Progenitor cell of endocrine pancreas (in vitro differentiated cells): ENCODE data around the gene SEC16A. TPM values are rescaled to one million over a fixed set of nuclear protein-coding genes. Genes with fewer than 3 reads are reported as not detected.
"Not testable (repeated sequence)": the region's sequence is repeated elsewhere in the genome, so short reads cannot be mapped to it uniquely, and the experiment has no call there.

ENCODE experiments used
- DNase-seq: peaks from one replicate; pipeline ENCODE4 v3.0.0; 2021; ENCODE audit warnings: low spot score; ENCODE audit not compliant: unreplicated experiment
- H3K27ac Mint-ChIP-seq: 2 replicates; pipeline ENCODE4 v1.8.0; 2021; ENCODE audit warnings: mild to moderate bottlenecking, moderate library complexity, mixed read lengths
- H3K27me3 Mint-ChIP-seq: 2 replicates; pipeline ENCODE4 v1.8.0; 2021; ENCODE audit warnings: mixed read lengths
- H3K36me3 Mint-ChIP-seq: 2 replicates; pipeline ENCODE4 v1.8.0; 2022; ENCODE audit warnings: mixed read lengths; ENCODE audit not compliant: insufficient read depth
- H3K4me1 Mint-ChIP-seq: 2 replicates; pipeline ENCODE4 v1.8.0; 2021; ENCODE audit warnings: low read depth, mixed read lengths
- H3K4me3 Mint-ChIP-seq: 2 replicates; pipeline ENCODE4 v1.8.0; 2021; ENCODE audit warnings: low read depth, mild to moderate bottlenecking, moderate library complexity, mixed read lengths
- H3K9me3 Mint-ChIP-seq: 2 replicates; pipeline ENCODE4 v1.8.0; 2021; ENCODE audit warnings: low read depth, mixed read lengths
- total RNA-seq: library from RNA; stranded (reverse); gene quantifications from 2 replicates; pipeline ENCODE4 v1.2.1, GENCODE V29; 2021
- TF ChIP-seq, protein P1 (sequence below): fragments of 200-600 bp; sonication (generic); IDR thresholded peaks from one replicate; pipeline ENCODE4 v1.5.0; 2021; ENCODE audit warnings: antibody characterized with exemption, mild to moderate bottlenecking; ENCODE audit not compliant: unreplicated experiment

Gene SEC16A
- total RNA-seq, 1 donor from 2014 or later = 76.1 TPM

DNA sequence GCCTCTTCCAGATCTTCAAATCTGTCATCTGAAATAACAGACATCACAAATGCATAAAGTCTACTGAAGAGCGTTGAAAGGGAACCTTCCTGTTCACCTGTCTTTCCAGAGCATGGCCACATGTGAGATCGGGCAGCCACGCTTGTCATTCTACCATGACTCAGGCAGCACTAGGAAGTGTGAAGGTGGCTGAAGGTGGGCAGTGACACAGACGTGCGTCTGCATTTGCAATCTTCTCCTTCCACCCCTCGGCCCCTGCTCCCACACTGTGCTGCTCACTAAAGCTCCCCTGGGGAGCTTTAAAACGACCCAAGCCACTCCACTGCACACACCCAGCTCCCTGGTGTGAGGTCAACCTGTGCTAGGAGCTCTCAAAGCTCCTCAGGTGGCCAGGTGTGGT lies 74.9 kb downstream of the SEC16A start:
- Mint-ChIP-seq H3K27ac (no peak overlapping the region), H3K36me3 (peaks cover 12% of the 10 kb centered on the region), H3K4me1 (peaks cover 18% of the 10 kb centered on the region), H3K4me3 (peak overlapping the region; percentile 47), H3K27me3 (no peaks in the 10 kb centered on the region), H3K9me3 (no peaks in the 10 kb centered on the region)
- no peak for DNase-seq
- TF ChIP-seq, protein P1, sequence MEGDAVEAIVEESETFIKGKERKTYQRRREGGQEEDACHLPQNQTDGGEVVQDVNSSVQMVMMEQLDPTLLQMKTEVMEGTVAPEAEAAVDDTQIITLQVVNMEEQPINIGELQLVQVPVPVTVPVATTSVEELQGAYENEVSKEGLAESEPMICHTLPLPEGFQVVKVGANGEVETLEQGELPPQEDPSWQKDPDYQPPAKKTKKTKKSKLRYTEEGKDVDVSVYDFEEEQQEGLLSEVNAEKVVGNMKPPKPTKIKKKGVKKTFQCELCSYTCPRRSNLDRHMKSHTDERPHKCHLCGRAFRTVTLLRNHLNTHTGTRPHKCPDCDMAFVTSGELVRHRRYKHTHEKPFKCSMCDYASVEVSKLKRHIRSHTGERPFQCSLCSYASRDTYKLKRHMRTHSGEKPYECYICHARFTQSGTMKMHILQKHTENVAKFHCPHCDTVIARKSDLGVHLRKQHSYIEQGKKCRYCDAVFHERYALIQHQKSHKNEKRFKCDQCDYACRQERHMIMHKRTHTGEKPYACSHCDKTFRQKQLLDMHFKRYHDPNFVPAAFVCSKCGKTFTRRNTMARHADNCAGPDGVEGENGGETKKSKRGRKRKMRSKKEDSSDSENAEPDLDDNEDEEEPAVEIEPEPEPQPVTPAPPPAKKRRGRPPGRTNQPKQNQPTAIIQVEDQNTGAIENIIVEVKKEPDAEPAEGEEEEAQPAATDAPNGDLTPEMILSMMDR = no peak

DNA sequence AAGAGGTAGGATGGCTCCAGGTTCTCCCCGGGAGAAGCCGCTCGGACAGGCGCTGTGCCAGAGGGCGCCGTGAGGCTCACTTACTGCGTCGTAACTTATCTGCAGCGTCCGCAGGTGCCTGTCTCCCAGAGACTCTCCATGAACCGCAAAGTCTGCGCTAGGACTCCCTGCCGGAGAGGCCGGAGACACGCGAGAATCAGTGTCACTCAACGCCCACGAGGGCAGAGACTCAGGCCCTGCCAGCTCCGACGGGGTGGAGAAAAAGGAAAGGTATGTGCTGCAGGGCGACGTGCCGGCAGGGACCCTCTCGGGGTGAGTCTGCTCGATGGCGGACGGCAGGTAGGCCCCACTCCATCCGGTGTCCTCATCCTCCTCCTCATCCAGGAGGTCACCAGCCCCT lies 75.8 kb downstream of the SEC16A start:
- peaks cover 12% of the 10 kb centered on the region for H3K36me3 Mint-ChIP-seq
- not testable (repeated sequence) for H3K27me3 Mint-ChIP-seq, DNase-seq, H3K4me3 Mint-ChIP-seq, H3K9me3 Mint-ChIP-seq, H3K27ac Mint-ChIP-seq
- peaks cover 18% of the 10 kb centered on the region for H3K4me1 Mint-ChIP-seq

DNA sequence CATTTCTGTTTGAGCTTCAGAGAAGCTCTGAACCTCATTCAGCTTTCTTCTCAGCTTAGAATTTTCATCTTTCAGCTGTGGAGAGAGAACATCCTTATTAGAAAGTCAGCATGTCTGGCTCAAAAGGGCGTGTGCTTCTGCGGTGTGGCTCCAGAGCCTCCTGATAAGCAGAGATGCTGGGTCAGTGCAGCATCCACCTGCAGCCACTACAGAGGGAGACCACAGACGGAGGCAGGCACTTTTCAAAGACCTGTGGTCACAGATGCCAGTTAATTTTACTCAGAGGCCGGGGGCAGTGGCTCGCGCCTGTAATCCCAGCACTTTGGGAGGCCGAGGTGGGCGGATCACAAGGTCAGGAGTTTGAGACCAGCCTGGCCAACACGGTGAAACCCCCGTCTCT lies 76.9 kb downstream of the SEC16A start:
- H3K27ac Mint-ChIP-seq, H3K4me3 Mint-ChIP-seq: not testable (repeated sequence)
- H3K36me3 Mint-ChIP-seq = peaks cover 12% of the 10 kb centered on the region

DNA sequence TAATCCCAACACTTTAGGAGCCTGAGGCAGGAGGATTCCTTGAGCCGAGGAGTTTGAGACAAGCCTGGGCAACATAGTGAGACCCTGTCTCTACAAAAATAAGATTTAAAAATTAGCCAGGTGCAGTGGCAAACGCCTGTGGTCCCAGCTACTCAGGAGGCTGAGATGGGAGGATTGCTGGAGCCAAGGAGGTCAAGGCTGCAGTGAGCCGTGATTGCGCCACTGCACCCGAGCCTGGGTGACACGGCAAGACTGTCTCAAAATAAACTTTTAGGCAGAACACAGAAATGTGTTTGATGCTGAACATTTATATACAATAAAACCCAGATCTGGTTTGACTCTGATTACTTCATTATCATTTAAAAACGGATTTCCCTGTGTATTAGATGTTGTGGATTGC lies 77.4 kb downstream of the SEC16A start:
- TF ChIP-seq, protein P1 = no peak
- DNase-seq = no peak
- no peaks in the 10 kb centered on the region for H3K27me3 Mint-ChIP-seq
- no peak overlapping the region for H3K4me3 Mint-ChIP-seq
- no peak overlapping the region for H3K27ac Mint-ChIP-seq
- no peaks in the 10 kb centered on the region for H3K9me3 Mint-ChIP-seq
- peaks cover 11% of the 10 kb centered on the region for H3K4me1 Mint-ChIP-seq
- H3K36me3 Mint-ChIP-seq = peaks cover 12% of the 10 kb centered on the region

More for the DNA sequence above, 76.9 kb downstream of the SEC16A start:
- H3K27me3 Mint-ChIP-seq, DNase-seq, H3K9me3 Mint-ChIP-seq: not testable (repeated sequence)
- H3K4me1 Mint-ChIP-seq = peaks cover 11% of the 10 kb centered on the region

DNA sequence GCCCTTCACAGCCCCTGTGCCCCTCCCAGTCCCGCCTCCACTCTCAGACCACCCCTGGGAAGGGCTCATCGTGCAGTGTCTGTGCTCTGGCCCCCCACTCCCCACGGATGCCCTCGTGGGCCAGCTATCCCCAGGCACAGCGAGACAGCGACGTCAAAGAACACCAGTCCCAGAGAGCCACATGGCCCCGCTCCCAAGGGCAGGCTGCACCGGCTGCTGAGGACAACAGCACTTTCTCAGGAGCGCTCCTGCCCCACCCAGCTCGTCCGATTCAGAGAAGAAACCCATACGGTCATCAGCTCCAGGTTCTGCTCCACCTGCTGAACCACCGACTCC lies 78.1 kb downstream of the SEC16A start:
- Mint-ChIP-seq H3K4me1 (peaks cover 8% of the 10 kb centered on the region), H3K9me3 (no peaks in the 10 kb centered on the region), H3K27me3 (no peaks in the 10 kb centered on the region), H3K4me3 (no peak overlapping the region), H3K36me3 (peaks cover 12% of the 10 kb centered on the region), H3K27ac (no peak overlapping the region)
- TF ChIP-seq, protein P1 = no peak
- no peak for DNase-seq

DNA sequence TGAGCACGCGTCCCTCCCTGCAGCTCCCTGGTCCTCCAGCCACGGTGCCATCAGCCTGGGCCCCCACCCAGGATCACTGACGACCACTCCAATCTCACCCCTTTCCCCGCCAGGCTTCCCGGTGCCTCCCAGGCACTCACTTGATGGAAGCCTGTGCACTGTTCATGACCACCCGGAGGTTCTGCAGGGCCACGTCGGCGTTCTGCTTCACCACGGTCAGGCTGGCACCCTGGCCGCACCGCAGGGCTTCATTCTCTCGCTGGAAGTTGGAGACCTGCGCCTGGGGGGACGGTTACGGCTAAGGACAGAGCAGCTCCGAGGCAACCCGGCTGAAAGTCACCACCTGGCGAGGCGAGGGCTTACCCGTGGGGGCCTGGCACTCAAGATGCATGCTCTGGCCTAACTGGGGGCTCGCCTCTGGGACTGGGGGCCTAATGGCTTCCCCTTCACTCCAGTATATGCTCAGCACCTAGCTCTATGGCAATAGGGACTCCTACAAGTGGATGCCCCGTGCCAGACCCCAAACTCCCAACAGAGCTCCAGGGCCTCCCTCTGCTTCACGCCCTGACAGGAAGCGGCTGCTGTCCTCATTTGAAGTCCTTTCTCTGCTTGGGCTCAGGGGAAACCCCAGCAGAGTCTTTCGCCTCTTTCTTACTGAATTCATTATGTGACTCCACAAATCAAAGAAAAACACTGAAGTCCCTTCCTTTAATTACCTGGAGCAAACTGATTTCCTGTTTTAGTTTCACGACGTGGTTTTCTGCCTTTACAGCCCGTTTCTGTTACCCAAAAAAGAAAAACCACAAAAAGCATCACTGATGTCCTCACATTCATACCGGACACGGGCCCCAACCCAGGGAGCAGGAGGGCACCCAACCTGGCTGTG lies 78.7 kb downstream of the SEC16A start:
- peaks cover 12% of the 10 kb centered on the region for H3K36me3 Mint-ChIP-seq

More for the DNA sequence above, 78.7 kb downstream of the SEC16A start:
- DNase-seq = no peak
- TF ChIP-seq, protein P1 = no peak
- Mint-ChIP-seq H3K4me3 (no peak overlapping the region), H3K27ac (no peak overlapping the region), H3K4me1 (peaks cover 4% of the 10 kb centered on the region), H3K9me3 (no peaks in the 10 kb centered on the region), H3K27me3 (no peaks in the 10 kb centered on the region)
